GM23248 (cell line): ENCODE results near the gene PATJ. TPM values are rescaled to one million over a fixed set of nuclear protein-coding genes. Genes with fewer than 3 reads are reported as not detected.
A peak's percentile ranks its signal among the peaks of the same experiment; 100 is the strongest.

Experiments used
- DNase-seq: peaks from one replicate; pipeline ENCODE4 v3.0.0-alpha.2; 2015
- H2AFZ ChIP-seq: fragments of 200-600 bp; sonication (generic); 2 replicates; pipeline ENCODE4 v1.6.1; 2016; ENCODE audit warnings: antibody characterized with exemption
- H3F3A ChIP-seq: fragments of 200-600 bp; sonication (generic); 2 replicates; pipeline ENCODE4 v1.6.1; 2016; ENCODE audit warnings: mild to moderate bottlenecking, antibody characterized with exemption, mixed run types; ENCODE audit not compliant: insufficient read depth
- H3K27ac ChIP-seq: fragments of 200-600 bp; sonication (generic); 2 replicates; pipeline ENCODE4 v1.5.1; 2016; ENCODE audit warnings: mild to moderate bottlenecking
- H3K27me3 ChIP-seq: fragments of 200-600 bp; sonication (generic); replicated peaks from 2 replicates; pipeline ENCODE4 v1.6.1; 2016; ENCODE audit warnings: mild to moderate bottlenecking; ENCODE audit not compliant: insufficient read depth
- H3K36me3 ChIP-seq: fragments of 200-600 bp; sonication (generic); 2 replicates; pipeline ENCODE4 v1.6.1; 2016; ENCODE audit warnings: low read depth, mild to moderate bottlenecking
- H3K4me1 ChIP-seq: fragments of 200-600 bp; sonication (generic); 2 replicates; pipeline ENCODE4 v1.6.1; 2016; ENCODE audit warnings: mild to moderate bottlenecking; ENCODE audit not compliant: insufficient read depth
- H3K4me2 ChIP-seq: fragments of 200-600 bp; sonication (generic); one replicate; pipeline ENCODE4 v1.6.1; 2016; ENCODE audit warnings: mild to moderate bottlenecking; ENCODE audit not compliant: unreplicated experiment
- H3K4me3 ChIP-seq: fragments of 200-600 bp; sonication (generic); 2 replicates; pipeline ENCODE4 v1.5.1; 2016; ENCODE audit warnings: mild to moderate bottlenecking
- H3K79me2 ChIP-seq: fragments of 200-600 bp; sonication (generic); 2 replicates; pipeline ENCODE4 v1.6.1; 2016; ENCODE audit warnings: mild to moderate bottlenecking; ENCODE audit not compliant: insufficient read depth
- H3K9ac ChIP-seq: fragments of 200-600 bp; sonication (generic); 2 replicates; pipeline ENCODE4 v1.6.1; 2016; ENCODE audit warnings: mild to moderate bottlenecking
- H3K9me2 ChIP-seq: fragments of 200-600 bp; sonication (generic); 2 replicates; pipeline ENCODE4 v1.6.1; 2016; ENCODE audit warnings: mixed run types, mild to moderate bottlenecking, moderate library complexity; ENCODE audit not compliant: insufficient read depth
- H3K9me3 ChIP-seq: fragments of 200-600 bp; sonication (generic); one replicate; pipeline ENCODE4 v1.6.1; 2017; ENCODE audit warnings: low read depth
- H4K20me1 ChIP-seq: fragments of 200-600 bp; sonication (generic); 2 replicates; pipeline ENCODE4 v1.6.0; 2016; ENCODE audit not compliant: insufficient read depth
- EZH2 ChIP-seq: fragments of 200-600 bp; sonication (generic); IDR thresholded peaks from 2 replicates; pipeline ENCODE4 v1.6.1; 2018; ENCODE audit warnings: antibody characterized with exemption, mild to moderate bottlenecking; ENCODE audit not compliant: insufficient read depth, poor library complexity, severe bottlenecking
- EZH2phosphoT487 ChIP-seq: fragments of 200-600 bp; sonication (generic); IDR thresholded peaks from 2 replicates; pipeline ENCODE4 v1.6.1; 2018; ENCODE audit warnings: antibody characterized with exemption, moderate library complexity, mild to moderate bottlenecking, low read depth; ENCODE audit not compliant: insufficient read depth
- WGBS, 2 experiments: methylation state at CpG; one replicate each; pipeline ENCODE4 v1.1.6; 2015 to 2017; ENCODE audit warnings: low lambda C conversion rate in 2 of 2, low coverage in 1 of 2; ENCODE audit errors: missing lambda C conversion rate in 2 of 2; 5-methylcytosine and 5-hydroxymethylcytosine counted together
- in situ Hi-C: fragments of 300-500 bp; cut with MboI; formaldehyde crosslinking; loops from 2 replicates; pipeline ENCODE4 v1.15.0; 2020
- polyA plus RNA-seq: library from polyadenylated mRNA; unstranded; fragments of >200 nt; fragmentation: Nextera tagmentation; extraction: Ambion mirVana; gene quantifications from 2 replicates; pipeline ENCODE4 v1.2.1, GENCODE V29; 2016
- total RNA-seq: library from RNA; depleted of rRNA; stranded (reverse); fragments of >200 nt; shearing (Covaris generic); gene quantifications from 2 replicates; pipeline ENCODE4 v1.2.3, GENCODE V29; 2014

Gene PATJ
- total and polyA plus RNA-seq, 2 experiments from 2014 or later: 5.3 to 6.1 TPM

- H3K9ac ChIP-seq: no peak overlapping the region
- TF ChIP-seq EZH2phosphoT487 (no peak), EZH2 (no peak)
- H3K27me3 ChIP-seq: no peaks in the 10 kb centered on the region
- no peaks in the 10 kb centered on the region for H4K20me1 ChIP-seq
- H3K4me3 ChIP-seq: peak overlapping the region; percentile 5; the same call in 1 of the 2 replicates
- H3K4me2 ChIP-seq: peak overlapping the region; percentile 6
- no peaks in the 10 kb centered on the region for H3K79me2 ChIP-seq
- H3K9me2 ChIP-seq: no peaks in the 10 kb centered on the region
- no peaks in the 10 kb centered on the region for H3K9me3 ChIP-seq
- H3F3A ChIP-seq: peaks cover 12% of the 10 kb centered on the region; the same call in 1 of the 2 replicates
- H3K4me1 ChIP-seq: peaks cover 15% of the 10 kb centered on the region
- H3K36me3 ChIP-seq: no peaks in the 10 kb centered on the region
- peak overlapping the region; percentile 77 for H2AFZ ChIP-seq
- in situ Hi-C loops: no loop called here
- peak overlapping the region; percentile 31 for H3K27ac ChIP-seq
- 36 to 52% methylated on average over 1 of the region's 1 CpG for WGBS, 2 experiments
- peak; percentile 52 for DNase-seq
These were observed 4.5 kb downstream of the PATJ start for GRCh38 chr1:61746813-61747212.

GRCh38 chr1:61748566-61748965, 6.3 kb downstream of the PATJ start:
- peaks cover 7% of the 10 kb centered on the region; the same call in 1 of the 2 replicates for H3F3A ChIP-seq
- 96 to 99% methylated on average over 4 of the region's 4 CpGs for WGBS, 2 experiments
- H3K36me3 ChIP-seq: no peaks in the 10 kb centered on the region
- no peaks in the 10 kb centered on the region for H3K9me3 ChIP-seq
- H3K4me2 ChIP-seq: no peak overlapping the region
- in situ Hi-C loops: no loop called here
- H3K79me2 ChIP-seq: no peaks in the 10 kb centered on the region
- no peak for DNase-seq
- no peaks in the 10 kb centered on the region for H4K20me1 ChIP-seq
- peaks cover 15% of the 10 kb centered on the region for H3K4me1 ChIP-seq
- H3K9ac ChIP-seq: no peak overlapping the region
- H2AFZ ChIP-seq: no peak overlapping the region
- H3K27me3 ChIP-seq: no peaks in the 10 kb centered on the region
- H3K4me3 ChIP-seq: no peak overlapping the region
- TF ChIP-seq EZH2 (no peak), EZH2phosphoT487 (no peak)
- no peak overlapping the region for H3K27ac ChIP-seq
- no peaks in the 10 kb centered on the region for H3K9me2 ChIP-seq

GRCh38 chr1:61749574-61749973, 7.3 kb downstream of the PATJ start:
- Histone ChIP-seq H3K4me1 (peaks cover 15% of the 10 kb centered on the region), H3K9ac (no peak overlapping the region), H3K27ac (no peak overlapping the region), H3K9me3 (no peaks in the 10 kb centered on the region), H2AFZ (no peak overlapping the region), H3K4me2 (no peak overlapping the region), H3F3A (0 out of 2 replicates have a peak, but pooled peaks cover under 1% of the 10 kb centered on the region), H3K9me2 (no peaks in the 10 kb centered on the region), H3K4me3 (no peak overlapping the region), H3K79me2 (no peaks in the 10 kb centered on the region), H3K27me3 (no peaks in the 10 kb centered on the region), H4K20me1 (no peaks in the 10 kb centered on the region), H3K36me3 (no peaks in the 10 kb centered on the region)
- TF ChIP-seq EZH2phosphoT487 (no peak), EZH2 (no peak)
- WGBS, 2 experiments: 96 to 100% methylated on average over 2 of the region's 2 CpGs
- in situ Hi-C loops: no loop called here
- DNase-seq: no peak

GRCh38 chr1:61752921-61753389, 10.7 kb downstream of the PATJ start:
- Histone ChIP-seq H3F3A (peaks cover 8% of the 10 kb centered on the region), H3K36me3 (no peaks in the 10 kb centered on the region), H3K9me2 (no peaks in the 10 kb centered on the region), H3K27ac (no peak overlapping the region), H3K79me2 (no peaks in the 10 kb centered on the region), H3K27me3 (no peaks in the 10 kb centered on the region), H3K9ac (no peak overlapping the region), H3K4me3 (no peak overlapping the region), H4K20me1 (no peaks in the 10 kb centered on the region), H3K9me3 (no peaks in the 10 kb centered on the region), H2AFZ (no peak overlapping the region), H3K4me2 (no peak overlapping the region), H3K4me1 (peaks cover 6% of the 10 kb centered on the region)
- no peak for DNase-seq
- in situ Hi-C loops: no loop called here
- TF ChIP-seq EZH2phosphoT487: no peak
- TF ChIP-seq EZH2: no peak
- WGBS, 2 experiments: 95 to 100% methylated on average over 1 of the region's 1 CpG

GRCh38 chr1:61753998-61754508, 11.8 kb downstream of the PATJ start:
- peaks cover 16% of the 10 kb centered on the region for H3K4me1 ChIP-seq
- 70 to 84% methylated on average over 1 of the region's 1 CpG for WGBS, 2 experiments
- H4K20me1 ChIP-seq: no peaks in the 10 kb centered on the region
- H3K36me3 ChIP-seq: no peaks in the 10 kb centered on the region
- no peak overlapping the region for H3K27ac ChIP-seq
- H3F3A ChIP-seq: peaks cover 17% of the 10 kb centered on the region
- no peaks in the 10 kb centered on the region for H3K9me3 ChIP-seq
- no peak overlapping the region for H3K4me3 ChIP-seq
- no peaks in the 10 kb centered on the region for H3K27me3 ChIP-seq
- in situ Hi-C loops: no loop called here
- no peak overlapping the region for H3K4me2 ChIP-seq
- DNase-seq: no peak
- H3K79me2 ChIP-seq: no peaks in the 10 kb centered on the region
- no peak overlapping the region for H3K9ac ChIP-seq
- no peaks in the 10 kb centered on the region for H3K9me2 ChIP-seq
- H2AFZ ChIP-seq: no peak overlapping the region
- TF ChIP-seq EZH2phosphoT487 (no peak), EZH2 (no peak)
